HCT116 (cell line): ENCODE data around the gene CUL9. TPM values are rescaled to one million over a fixed set of nuclear protein-coding genes. Genes with fewer than 3 reads are reported as not detected.

Experiments used
- ATAC-seq: fragments of 200-7000 bp; cut with Tn5 transposase; 2 replicates; pipeline ENCODE4 v1.9.1; 2020; ENCODE audit warnings: mild to moderate bottlenecking, moderate library complexity
- BruUV-seq: library from RNA; stranded (reverse); fragments of 400-500 nt; replicated peaks from 2 replicates; lab custom pipeline; 2021; lab: Mats Ljungman, UMichigan
- CTCF ChIA-PET: fragments of 300-600 bp; sonication (Branson Sonifier 250); formaldehyde crosslinking; loops from one replicate; lab custom pipeline; 2021; ENCODE audit warnings: antibody characterized with exemption; lab: Charles Lee
- POLR2A ChIA-PET: fragments of 300-600, 350-600 bp; sonication (Branson Sonifier 250); formaldehyde crosslinking; loops from one replicate; lab custom pipeline; 2021; ENCODE audit warnings: antibody characterized with exemption; lab: Charles Lee
- RAD21 ChIA-PET, 2 experiments: fragments of 300-600 bp; sonication (Branson Sonifier 250); formaldehyde crosslinking; loops; one replicate each; lab custom pipeline; 2023; ENCODE audit warnings: low total read pairs in 2 of 2; ENCODE audit not compliant: uncharacterized antibody in 2 of 2, unreplicated experiment in 2 of 2, low non-redundant PET in 1 of 2; lab: Charles Lee
- DNase-seq: peaks from one replicate; pipeline ENCODE4 v3.0.0-alpha.2; 2010; ENCODE audit warnings: low read depth, low spot score
- H2AFZ ChIP-seq: fragments of 200-600 bp; shearing (Covaris generic), sonication (generic); 2 replicates; pipeline ENCODE4 v1.6.1; 2017; ENCODE audit warnings: low read depth, mixed run types, mixed read lengths, antibody characterized with exemption, low read length; ENCODE audit not compliant: poor library complexity, severe bottlenecking
- H3K27ac ChIP-seq: 2 replicates; pipeline ENCODE4 v1.5.1; 2012; ENCODE audit warnings: low read depth, low read length
- H3K27me3 ChIP-seq: fragments of 200-600 bp; sonication (generic); 2 replicates; pipeline ENCODE4 v1.6.1; 2016; ENCODE audit warnings: mixed run types, low read length, mixed read lengths; ENCODE audit not compliant: insufficient read depth
- H3K36me3 ChIP-seq, 2 experiments: fragments of 200-500 bp in 1 of 2; fragments of 200-600 bp in 1 of 2; sonication (Bioruptor generic) in 1 of 2; sonication (generic) in 1 of 2; 2 replicates each; pipeline versions ENCODE4 v1.5.1 to v1.6.1; 2014 to 2016; ENCODE audit warnings: low read length in 2 of 2, inconsistent platforms in 1 of 2, mixed read lengths in 1 of 2, mixed run types in 1 of 2; ENCODE audit not compliant: insufficient read depth in 2 of 2, control insufficient read depth in 1 of 2
- H3K4me1 ChIP-seq, 2 experiments: fragments of 200-600 bp in 1 of 2; sonication (generic) in 1 of 2; 2 replicates each; pipeline versions ENCODE4 v1.5.1 to v1.6.1; 2012 to 2017; ENCODE audit warnings: low read length in 2 of 2, inconsistent platforms in 1 of 2, mild to moderate bottlenecking in 1 of 2, mixed read lengths in 1 of 2, mixed run types in 1 of 2, moderate library complexity in 1 of 2; ENCODE audit not compliant: insufficient read depth in 2 of 2, control insufficient read depth in 1 of 2
- H3K4me2 ChIP-seq: fragments of 200-600 bp; sonication (generic); 2 replicates; pipeline ENCODE4 v1.6.1; 2017; ENCODE audit warnings: mixed run types, low read length, mixed read lengths
- H3K4me3 ChIP-seq, 2 experiments: fragments of 200-600 bp in 1 of 2; sonication (generic) in 1 of 2; replicated peaks in 1 of 2; 2 replicates each; pipeline ENCODE4 v1.5.1; 2011 to 2016; ENCODE audit warnings: low read length in 2 of 2, control low read depth in 1 of 2, low read depth in 1 of 2, mild to moderate bottlenecking in 1 of 2, mixed read lengths in 1 of 2, mixed run types in 1 of 2
- H3K79me2 ChIP-seq: fragments of 200-600 bp; sonication (generic); 2 replicates; pipeline ENCODE4 v1.6.1; 2017; ENCODE audit warnings: mild to moderate bottlenecking, mixed run types, low read length, moderate library complexity, mixed read lengths; ENCODE audit not compliant: insufficient read depth
- H3K9ac ChIP-seq: fragments of 200-600 bp; sonication (generic); 2 replicates; pipeline ENCODE4 v1.6.1; 2016; ENCODE audit warnings: low read length, mixed read lengths
- H3K9me2 ChIP-seq: fragments of 200-600 bp; sonication (generic), shearing (Covaris generic); 2 replicates; pipeline ENCODE4 v1.6.1; 2017; ENCODE audit warnings: mixed run types, mild to moderate bottlenecking, moderate library complexity; ENCODE audit not compliant: insufficient read depth
- H3K9me3 ChIP-seq, 2 experiments: fragments of 200-500 bp in 1 of 2; fragments of 200-600 bp in 1 of 2; sonication (Bioruptor generic) in 1 of 2; sonication (generic) in 1 of 2; 2 replicates each; pipeline ENCODE4 v1.6.1; 2014 to 2017; ENCODE audit warnings: low read length in 2 of 2, mixed read lengths in 2 of 2, inconsistent platforms in 1 of 2, low read depth in 1 of 2, mild to moderate bottlenecking in 1 of 2, mixed run types in 1 of 2, moderate library complexity in 1 of 2; ENCODE audit not compliant: control insufficient read depth in 1 of 2, insufficient read depth in 1 of 2
- H4K20me1 ChIP-seq: fragments of 200-600 bp; sonication (generic), shearing (Covaris generic); 2 replicates; pipeline ENCODE4 v1.6.1; 2017; ENCODE audit warnings: mixed run types, mild to moderate bottlenecking, moderate library complexity; ENCODE audit not compliant: insufficient read depth
- CBX3 ChIP-seq: IDR thresholded peaks from 2 replicates; pipeline ENCODE4 v1.6.1; 2012; ENCODE audit warnings: low read depth
- CEBPB ChIP-seq: IDR thresholded peaks from 2 replicates; pipeline ENCODE4 v1.6.1; 2012; ENCODE audit warnings: low read depth
- ELF1 ChIP-seq: IDR thresholded peaks from 2 replicates; pipeline ENCODE4 v1.6.1; 2012; ENCODE audit warnings: low read depth, borderline replicate concordance
- EZH2 ChIP-seq: fragments of 200-600 bp; sonication (generic); IDR thresholded peaks from 2 replicates; pipeline ENCODE4 v1.6.1; 2017; ENCODE audit warnings: antibody characterized with exemption, mixed run types
- EZH2phosphoT487 ChIP-seq: fragments of 200-600 bp; IDR thresholded peaks from 2 replicates; pipeline ENCODE4 v1.6.1; 2018; ENCODE audit warnings: antibody characterized with exemption, borderline replicate concordance
- POLR2A ChIP-seq: IDR thresholded peaks from 2 replicates; pipeline ENCODE4 v1.7.0; 2011; ENCODE audit warnings: borderline replicate concordance; ENCODE audit not compliant: insufficient read depth, insufficient read length; ENCODE audit errors: extremely low read depth
- POLR2AphosphoS5 ChIP-seq: IDR thresholded peaks from 2 replicates; pipeline ENCODE4 v1.6.1; 2011; ENCODE audit warnings: mild to moderate bottlenecking, low read depth, low read length, moderate library complexity
- SIN3A ChIP-seq: IDR thresholded peaks from 2 replicates; pipeline ENCODE4 v1.6.1; 2012; ENCODE audit warnings: low read depth
- SP1 ChIP-seq: IDR thresholded peaks from 2 replicates; pipeline ENCODE4 v1.6.1; 2012; ENCODE audit warnings: low read depth
- YY1 ChIP-seq: IDR thresholded peaks from 2 replicates; pipeline ENCODE4 v1.6.1; 2011; ENCODE audit warnings: low read length, low read depth, moderate library complexity, mild to moderate bottlenecking; ENCODE audit not compliant: insufficient replicate concordance; ENCODE audit errors: extremely low read depth
- ZFX ChIP-seq: fragments of 450-650 bp; IDR thresholded peaks from 2 replicates; pipeline ENCODE4 v1.6.1; 2017
- ZNF274 ChIP-seq: fragments of 200-500 bp; sonication (Bioruptor generic); IDR thresholded peaks from 2 replicates; pipeline ENCODE4 v1.6.1; 2014; ENCODE audit warnings: mild to moderate bottlenecking, low read depth, low read length, inconsistent platforms
- intact Hi-C: fragments of 100-400 bp; cut with micrococcal nuclease; formaldehyde crosslinking; loops from 2 replicates; pipeline ENCODE4 v1.10.0; 2022
- total RNA-seq: library from RNA; stranded (reverse); gene quantifications from one replicate; pipeline ENCODE4 v1.2.1, GENCODE V29; 2021; ENCODE audit not compliant: unreplicated experiment
- TF ChIP-seq, protein P1 (sequence below): IDR thresholded peaks from 2 replicates; pipeline ENCODE4 v1.6.1; 2012
- TF ChIP-seq, protein P2 (sequence below): IDR thresholded peaks from 2 replicates; pipeline ENCODE4 v1.6.1; 2011; ENCODE audit warnings: mild to moderate bottlenecking, low read length, moderate library complexity; ENCODE audit not compliant: insufficient replicate concordance; ENCODE audit errors: extremely low read depth

The CUL9 gene
- total RNA-seq, 1 experiment from 2014 or later: 36.5 TPM

DNA sequence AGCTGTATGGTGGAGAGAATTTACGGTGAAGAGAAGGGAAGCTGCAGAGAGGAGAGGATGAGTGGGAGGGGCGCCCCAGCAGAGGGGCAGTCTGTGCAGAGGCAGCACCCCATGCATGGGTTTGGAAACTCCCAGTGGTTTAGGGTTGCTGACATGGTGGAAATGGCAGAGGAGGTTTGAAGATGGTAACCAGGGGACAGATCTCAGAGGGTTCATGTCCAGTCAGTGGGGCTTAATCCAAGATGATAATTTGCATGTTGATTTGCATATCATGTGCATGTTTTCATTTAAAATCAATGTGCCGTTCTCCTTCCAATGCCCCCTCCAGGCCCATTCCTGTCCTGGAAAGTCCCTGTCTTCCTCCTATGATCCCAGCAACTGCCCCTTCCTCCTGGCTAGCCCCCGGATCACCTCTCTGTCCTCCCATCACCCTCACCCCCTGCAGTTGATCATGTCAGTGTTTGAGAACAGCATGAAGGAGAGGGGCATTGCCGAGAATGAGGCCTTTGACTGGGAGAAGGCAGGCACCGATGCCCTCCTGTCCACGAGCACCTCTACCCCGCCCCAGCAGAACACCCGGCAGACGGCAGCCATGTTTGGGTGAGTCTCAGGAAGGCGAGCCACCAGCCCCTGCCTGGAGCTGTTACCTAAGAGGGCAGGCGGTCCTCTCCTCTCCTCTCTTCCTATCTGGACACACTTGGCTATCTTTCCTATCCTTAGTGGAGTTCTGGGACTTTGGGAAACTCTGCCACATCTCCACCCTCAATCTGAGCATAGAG, 75.6 kb downstream of the CUL9 start:
- Histone ChIP-seq H2AFZ (no peak overlapping the region), H3K4me3 (no peak overlapping the region), H3K79me2 (no peaks in the 10 kb centered on the region), H3K9me3 (no peaks in the 10 kb centered on the region), H3K9ac (no peak overlapping the region), H3K27ac (no peak overlapping the region), H4K20me1 (no peaks in the 10 kb centered on the region), H3K4me1 (no peaks in the 10 kb centered on the region), H3K27me3 (no peaks in the 10 kb centered on the region), H3K36me3 (no peaks in the 10 kb centered on the region; a peak in 1 of 4 replicates), H3K4me2 (no peak overlapping the region), H3K9me2 (no peaks in the 10 kb centered on the region)
- ChIA-PET RAD21 (no interaction called here), POLR2A (no interaction called here), CTCF (no interaction called here)
- no TSS peak for BruUV-seq
- DNase-seq (no peak), ATAC-seq (no peak)
- intact Hi-C loops: no loop called here
- no peak for TF ChIP-seq ZFX
- TF ChIP-seq POLR2A: no peak
- TF ChIP-seq EZH2phosphoT487: no peak
- TF ChIP-seq, protein P1, sequence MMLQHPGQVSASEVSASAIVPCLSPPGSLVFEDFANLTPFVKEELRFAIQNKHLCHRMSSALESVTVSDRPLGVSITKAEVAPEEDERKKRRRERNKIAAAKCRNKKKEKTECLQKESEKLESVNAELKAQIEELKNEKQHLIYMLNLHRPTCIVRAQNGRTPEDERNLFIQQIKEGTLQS: no peak
- no peak for TF ChIP-seq CBX3
- no peak for TF ChIP-seq YY1
- no peak for TF ChIP-seq SIN3A
- TF ChIP-seq SP1: no peak
- TF ChIP-seq ZNF274: no peak
- no peak for TF ChIP-seq CEBPB
- no peak for TF ChIP-seq EZH2
- TF ChIP-seq ELF1: no peak
- no peak for TF ChIP-seq POLR2AphosphoS5
- TF ChIP-seq, protein P2, sequence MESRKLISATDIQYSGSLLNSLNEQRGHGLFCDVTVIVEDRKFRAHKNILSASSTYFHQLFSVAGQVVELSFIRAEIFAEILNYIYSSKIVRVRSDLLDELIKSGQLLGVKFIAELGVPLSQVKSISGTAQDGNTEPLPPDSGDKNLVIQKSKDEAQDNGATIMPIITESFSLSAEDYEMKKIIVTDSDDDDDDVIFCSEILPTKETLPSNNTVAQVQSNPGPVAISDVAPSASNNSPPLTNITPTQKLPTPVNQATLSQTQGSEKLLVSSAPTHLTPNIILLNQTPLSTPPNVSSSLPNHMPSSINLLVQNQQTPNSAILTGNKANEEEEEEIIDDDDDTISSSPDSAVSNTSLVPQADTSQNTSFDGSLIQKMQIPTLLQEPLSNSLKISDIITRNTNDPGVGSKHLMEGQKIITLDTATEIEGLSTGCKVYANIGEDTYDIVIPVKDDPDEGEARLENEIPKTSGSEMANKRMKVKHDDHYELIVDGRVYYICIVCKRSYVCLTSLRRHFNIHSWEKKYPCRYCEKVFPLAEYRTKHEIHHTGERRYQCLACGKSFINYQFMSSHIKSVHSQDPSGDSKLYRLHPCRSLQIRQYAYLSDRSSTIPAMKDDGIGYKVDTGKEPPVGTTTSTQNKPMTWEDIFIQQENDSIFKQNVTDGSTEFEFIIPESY: no peak
